ENCODE measurements around the gene AHCTF1. TPM values are rescaled to one million over a fixed set of nuclear protein-coding genes. Genes with fewer than 3 reads are reported as not detected.

AHCTF1 gene
- total RNA-seq, 2 donors from 2014 or later: 36.9 to 41.9 TPM

- peaks cover 41% of the 10 kb centered on the region for H3K36me3 ChIP-seq (ENCODE audit: control insufficient read depth, insufficient read depth, low read length)
- H3K27ac ChIP-seq (ENCODE audit: low read depth, low read length): no peak overlapping the region
- Mint-ChIP-seq H3K27ac (peak overlapping the region; percentile 40), H3K4me3 (no peak overlapping the region), H3K4me1 (peaks cover 7% of the 10 kb centered on the region), H3K36me3 (ENCODE audit: low read depth) (peaks cover 31% of the 10 kb centered on the region), H3K27me3 (ENCODE audit: insufficient read depth) (no peaks in the 10 kb centered on the region), H3K9me3 (peaks cover 8% of the 10 kb centered on the region)
- no peak overlapping the region for H3K9ac ChIP-seq (ENCODE audit: extremely low read depth, low read length, poor library complexity, severe bottlenecking)
- no peak overlapping the region for H3K4me3 ChIP-seq (ENCODE audit: low read length)
- no peaks in the 10 kb centered on the region for H3K27me3 ChIP-seq (ENCODE audit: control insufficient read depth, insufficient read depth, low read length, poor library complexity, severe bottlenecking)
- H3K9me3 ChIP-seq (ENCODE audit: control insufficient read depth, low read length): no peaks in the 10 kb centered on the region
- no peaks in the 10 kb centered on the region for H3K4me1 ChIP-seq (ENCODE audit: control insufficient read depth, insufficient read depth, low read length)
- TF ChIP-seq CTCF (conservative IDR thresholded peaks at IDR 0.05): no peak
- no peak for DNase-seq
- WGBS, 2 experiments (ENCODE audit: insufficient coverage in 1 of 2, insufficient read length in 1 of 2): 96 to 100% methylated on average over 1 to 3 of the region's 3 CpGs
Observed at GRCh38 chr1:246923900-246924299, 7.8 kb downstream of the AHCTF1 start.

- no peaks in the 10 kb centered on the region for H3K9me3 ChIP-seq (ENCODE audit: control insufficient read depth, low read length)
- Mint-ChIP-seq H3K36me3 (ENCODE audit: low read depth) (peaks cover 31% of the 10 kb centered on the region), H3K4me1 (peaks cover 7% of the 10 kb centered on the region), H3K27ac (peak overlapping the region; percentile 40), H3K4me3 (no peak overlapping the region), H3K27me3 (ENCODE audit: insufficient read depth) (no peaks in the 10 kb centered on the region), H3K9me3 (peaks cover 8% of the 10 kb centered on the region)
- no peak overlapping the region for H3K4me3 ChIP-seq (ENCODE audit: low read length)
- no peaks in the 10 kb centered on the region for H3K27me3 ChIP-seq (ENCODE audit: control insufficient read depth, insufficient read depth, low read length, poor library complexity, severe bottlenecking)
- H3K36me3 ChIP-seq (ENCODE audit: control insufficient read depth, insufficient read depth, low read length): peaks cover 41% of the 10 kb centered on the region
- no peak overlapping the region for H3K27ac ChIP-seq (ENCODE audit: low read depth, low read length)
- 93 to 97% methylated on average over 5 of the region's 5 CpGs for WGBS, 2 experiments (ENCODE audit: insufficient coverage in 1 of 2, insufficient read length in 1 of 2)
- TF ChIP-seq CTCF (conservative IDR thresholded peaks at IDR 0.05): no peak
- H3K4me1 ChIP-seq (ENCODE audit: control insufficient read depth, insufficient read depth, low read length): no peaks in the 10 kb centered on the region
- DNase-seq: no peak
- H3K9ac ChIP-seq (ENCODE audit: extremely low read depth, low read length, poor library complexity, severe bottlenecking): no peak overlapping the region
Observed at GRCh38 chr1:246923482-246923881, 8.3 kb downstream of the AHCTF1 start.

- peaks cover 15% of the 10 kb centered on the region for H3K4me1 Mint-ChIP-seq
- Histone ChIP-seq H3K9me3 (ENCODE audit: control insufficient read depth, low read length) (no peaks in the 10 kb centered on the region), H3K4me1 (ENCODE audit: control insufficient read depth, insufficient read depth, low read length) (no peaks in the 10 kb centered on the region), H3K27me3 (ENCODE audit: control insufficient read depth, insufficient read depth, low read length, poor library complexity, severe bottlenecking) (no peaks in the 10 kb centered on the region), H3K36me3 (ENCODE audit: control insufficient read depth, insufficient read depth, low read length) (peaks cover 42% of the 10 kb centered on the region), H3K9ac (ENCODE audit: extremely low read depth, low read length, poor library complexity, severe bottlenecking) (no peak overlapping the region), H3K4me3 (ENCODE audit: low read length) (no peak overlapping the region), H3K27ac (ENCODE audit: low read depth, low read length) (no peak overlapping the region)
- H3K4me3 Mint-ChIP-seq: no peak overlapping the region
- H3K9me3 Mint-ChIP-seq: peaks cover 5% of the 10 kb centered on the region
- no peak overlapping the region for H3K27ac Mint-ChIP-seq
- 92% methylated on average over 3 of the region's 3 CpGs; no CpG with 5 or more reads in 1 of the 2 experiments for WGBS, 2 experiments (ENCODE audit: insufficient coverage in 1 of 2, insufficient read length in 1 of 2)
- peaks cover 22% of the 10 kb centered on the region for H3K36me3 Mint-ChIP-seq (ENCODE audit: low read depth)
- no peaks in the 10 kb centered on the region for H3K27me3 Mint-ChIP-seq (ENCODE audit: insufficient read depth)
- no peak for TF ChIP-seq CTCF (conservative IDR thresholded peaks at IDR 0.05)
- no peak for DNase-seq
Observed at GRCh38 chr1:246921481-246921880, 10.3 kb downstream of the AHCTF1 start.

Measured in endodermal cell (in vitro differentiated cells).